MCF 10A (cell line): ENCODE results near the gene INPP5E. TPM values are rescaled to one million over a fixed set of nuclear protein-coding genes. Genes with fewer than 3 reads are reported as not detected.

Experiments
- BruUV-seq: library from RNA; stranded (reverse); fragments of 400-500 nt; replicated peaks from 2 replicates; lab custom pipeline; 2021; lab: Mats Ljungman, UMichigan
- CTCF ChIA-PET: fragments of 300-600 bp; sonication (Branson Sonifier 250); formaldehyde crosslinking; extraction: SDS; loops from one replicate; lab custom pipeline; 2021; ENCODE audit warnings: antibody characterized with exemption, inconsistent platforms; lab: Yijun Ruan, JAX
- POLR2A ChIA-PET: fragments of 300-600, 350-650 bp; sonication (Branson Sonifier 250); formaldehyde crosslinking; extraction: SDS; loops from one replicate; lab custom pipeline; 2020; ENCODE audit warnings: antibody characterized with exemption, inconsistent platforms; lab: Yijun Ruan, JAX
- DNase-seq: peaks from one replicate; pipeline ENCODE4 v3.0.0-alpha.2; 2018; ENCODE audit not compliant: unreplicated experiment
- H3K27ac Mint-ChIP-seq: one replicate; pipeline ENCODE4 v1.8.0; 2022; ENCODE audit warnings: mild to moderate bottlenecking, low read depth, mixed read lengths; ENCODE audit not compliant: unreplicated experiment
- H3K27me3 Mint-ChIP-seq: one replicate; pipeline ENCODE4 v1.8.0; 2022; ENCODE audit warnings: mixed read lengths; ENCODE audit not compliant: insufficient read depth, unreplicated experiment
- H3K36me3 Mint-ChIP-seq: one replicate; pipeline ENCODE4 v1.8.0; 2022; ENCODE audit warnings: mild to moderate bottlenecking, moderate library complexity, mixed read lengths; ENCODE audit not compliant: insufficient read depth, unreplicated experiment
- H3K4me1 Mint-ChIP-seq: one replicate; pipeline ENCODE4 v1.8.0; 2022; ENCODE audit warnings: mixed read lengths; ENCODE audit not compliant: insufficient read depth, unreplicated experiment
- H3K4me3 Mint-ChIP-seq: one replicate; pipeline ENCODE4 v1.8.0; 2022; ENCODE audit warnings: mild to moderate bottlenecking, moderate library complexity, mixed read lengths; ENCODE audit not compliant: unreplicated experiment
- H3K9me3 Mint-ChIP-seq: one replicate; pipeline ENCODE4 v1.8.0; 2022; ENCODE audit warnings: mixed read lengths; ENCODE audit not compliant: unreplicated experiment
- CTCF ChIP-seq: fragments of 200-600 bp; IDR thresholded peaks from one replicate; pipeline ENCODE4 v1.8.0; 2022; ENCODE audit warnings: antibody characterized with exemption, mild to moderate bottlenecking; ENCODE audit not compliant: unreplicated experiment
- intact Hi-C: fragments of 100-400 bp; cut with micrococcal nuclease; formaldehyde crosslinking; loops from 2 replicates; pipeline ENCODE4 v1.14.1; 2022
- total RNA-seq: library from RNA; stranded (reverse); gene quantifications from 2 replicates; pipeline ENCODE4 v1.2.3, GENCODE V29; 2022

INPP5E gene
- total RNA-seq, 1 experiment from 2014 or later, result 16.3 TPM

- DNase-seq, result no peak
- H3K27ac Mint-ChIP-seq, result no peak overlapping the region
- peaks cover 16% of the 10 kb centered on the region for H3K4me1 Mint-ChIP-seq
- H3K4me3 Mint-ChIP-seq, result no peak overlapping the region
- TF ChIP-seq CTCF, result no peak
- no TSS peak for BruUV-seq
- intact Hi-C loops, result no loop called here
- H3K36me3 Mint-ChIP-seq, result peaks cover 19% of the 10 kb centered on the region
- CTCF ChIA-PET, result no interaction called here
- POLR2A ChIA-PET, result interaction anchor here (0.6 to 1.0 kb wide), 3 partner anchors 10 to 23 kb away, joined by 3 to 5 read pairs (median 3); no protein-coding TSS in a partner anchor
- no peaks in the 10 kb centered on the region for H3K27me3 Mint-ChIP-seq
- no peaks in the 10 kb centered on the region for H3K9me3 Mint-ChIP-seq
Measured at GRCh38 chr9:136433849-136434579, 5.6 kb downstream of the INPP5E start.

GRCh38 chr9:136433043-136433715 is 6.5 kb downstream of the INPP5E start:
- ChIA-PET POLR2A (interaction anchor here (0.6 to 1.1 kb wide), 4 partner anchors 11 to 22 kb away, joined by 3 to 5 read pairs (median 4); no protein-coding TSS in a partner anchor), CTCF (no interaction called here)
- no peak for DNase-seq
- H3K36me3 Mint-ChIP-seq, result peaks cover 19% of the 10 kb centered on the region
- H3K9me3 Mint-ChIP-seq, result no peaks in the 10 kb centered on the region
- BruUV-seq, result no TSS peak
- no peak overlapping the region for H3K27ac Mint-ChIP-seq
- H3K4me1 Mint-ChIP-seq, result peaks cover 16% of the 10 kb centered on the region
- H3K4me3 Mint-ChIP-seq, result no peak overlapping the region
- TF ChIP-seq CTCF, result no peak
- no peaks in the 10 kb centered on the region for H3K27me3 Mint-ChIP-seq
- intact Hi-C loops, result no loop called here

- no TSS peak for BruUV-seq
- no peak overlapping the region for H3K27ac Mint-ChIP-seq
- ChIA-PET CTCF (no interaction called here), POLR2A (interaction anchor here (1.0 to 1.1 kb wide), 2 partner anchors 13 to 21 kb away, joined by 3 to 4 read pairs; no protein-coding TSS in a partner anchor)
- H3K4me1 Mint-ChIP-seq, result peaks cover 14% of the 10 kb centered on the region
- no peak for DNase-seq
- TF ChIP-seq CTCF, result no peak
- no peaks in the 10 kb centered on the region for H3K27me3 Mint-ChIP-seq
- no peaks in the 10 kb centered on the region for H3K9me3 Mint-ChIP-seq
- peaks cover 19% of the 10 kb centered on the region for H3K36me3 Mint-ChIP-seq
- intact Hi-C loops, result no loop called here
- H3K4me3 Mint-ChIP-seq, result no peak overlapping the region
Measured at GRCh38 chr9:136432591-136432990, 7.1 kb downstream of the INPP5E start.

- peaks cover 7% of the 10 kb centered on the region for H3K4me1 Mint-ChIP-seq
- ChIA-PET POLR2A (no interaction called here), CTCF (no interaction called here)
- H3K27me3 Mint-ChIP-seq, result no peaks in the 10 kb centered on the region
- TF ChIP-seq CTCF, result no peak
- intact Hi-C loops, result no loop called here
- H3K36me3 Mint-ChIP-seq, result peaks cover 26% of the 10 kb centered on the region
- no peaks in the 10 kb centered on the region for H3K9me3 Mint-ChIP-seq
- H3K27ac Mint-ChIP-seq, result no peak overlapping the region
- no TSS peak for BruUV-seq
- DNase-seq, result no peak
- no peak overlapping the region for H3K4me3 Mint-ChIP-seq
Measured at GRCh38 chr9:136431782-136432350, 7.8 kb downstream of the INPP5E start.
